Gastrocnemius medialis (tissue), 4 donors: Measurements from ENCODE around the gene ANXA8. TPM values are rescaled to one million over a fixed set of nuclear protein-coding genes. Genes with fewer than 3 reads are reported as not detected.

Experiments used
- ATAC-seq, 2 donors: fragments of 150-250 bp; one replicate each; pipeline ENCODE4 v1.9.1; 2016
- DNase-seq, 2 donors: peaks; one replicate each; pipeline ENCODE4 v3.0.0-alpha.2; 2019
- H3K27ac ChIP-seq, 4 donors: fragments of 200-600 bp; sonication (generic); 1 replicate in 1 of 4; 2 replicates in 3 of 4; pipeline ENCODE4 v1.5.1; 2016 to 2018; ENCODE audit warnings: mild to moderate bottlenecking in 2 of 4, moderate library complexity in 1 of 4
- H3K27me3 ChIP-seq, 3 donors: fragments of 200-600 bp; sonication (generic) in 2 of 3; 1 replicate in 1 of 3; 2 replicates in 2 of 3; pipeline versions ENCODE4 v1.5.1 to v1.6.0; 2016 to 2019; ENCODE audit warnings: mild to moderate bottlenecking in 1 of 3, moderate library complexity in 1 of 3
- H3K36me3 ChIP-seq, 2 donors: fragments of 200-600 bp; sonication (generic) in 1 of 2; one replicate each; pipeline ENCODE4 v1.5.1; 2017 to 2018
- H3K4me1 ChIP-seq, 2 donors: fragments of 200-600 bp; sonication (generic) in 1 of 2; one replicate each; pipeline ENCODE4 v1.5.1; 2016 to 2017; ENCODE audit warnings: mild to moderate bottlenecking in 2 of 2
- H3K4me3 ChIP-seq, 4 donors: fragments of 200-600 bp; sonication (generic) in 3 of 4; 1 replicate in 1 of 4; 2 replicates in 3 of 4; pipeline ENCODE4 v1.5.1; 2016 to 2019; ENCODE audit warnings: mild to moderate bottlenecking in 2 of 4
- H3K9me3 ChIP-seq, 3 donors: fragments of 200-600 bp; sonication (generic) in 2 of 3; 1 replicate in 1 of 3; 2 replicates in 2 of 3; pipeline ENCODE4 v1.5.1; 2016 to 2019
- POLR2A ChIP-seq, 2 donors: fragments of 450-650 bp; IDR thresholded peaks; one replicate each; pipeline ENCODE4 v1.6.1; 2017; ENCODE audit warnings: antibody characterized with exemption in 2 of 2, mild to moderate bottlenecking in 2 of 2, moderate library complexity in 2 of 2
- in situ Hi-C, 4 donors: fragments of 200-750 bp; cut with MboI; loops; one replicate each; pipeline versions ENCODE4 v1.15.0 to v1.8.0; 2017; ENCODE audit warnings: low sequenced_read_pairs in 4 of 4
- intact Hi-C: fragments of 100-400 bp; cut with DNase I; formaldehyde crosslinking; loops from one replicate; pipeline ENCODE4 v1.15.1; 2023; ENCODE audit warnings: low total_unique reads
- total RNA-seq, 4 donors: library from RNA; depleted of rRNA; stranded (reverse); fragments of >200 nt; gene quantifications; one replicate each; pipeline versions ENCODE4 v1.1.0 to v1.2.3, GENCODE V29; 2016
- TF ChIP-seq, protein P1 (sequence below), 5 experiments: fragments of 450-650 bp in 3 of 5; fragments of 200-600 bp in 2 of 5; sonication (generic) in 2 of 5; IDR thresholded peaks in 4 of 5; conservative IDR thresholded peaks in 1 of 5; 1 replicate in 4 of 5; 2 replicates in 1 of 5; pipeline ENCODE4 v1.5.1; 2016 to 2019; ENCODE audit warnings: antibody characterized with exemption in 5 of 5, mild to moderate bottlenecking in 3 of 5, moderate library complexity in 3 of 5

The ANXA8 gene
- total RNA-seq, 4 donors from 2014 or later = 0.24 TPM; not detected in 3

DNA sequence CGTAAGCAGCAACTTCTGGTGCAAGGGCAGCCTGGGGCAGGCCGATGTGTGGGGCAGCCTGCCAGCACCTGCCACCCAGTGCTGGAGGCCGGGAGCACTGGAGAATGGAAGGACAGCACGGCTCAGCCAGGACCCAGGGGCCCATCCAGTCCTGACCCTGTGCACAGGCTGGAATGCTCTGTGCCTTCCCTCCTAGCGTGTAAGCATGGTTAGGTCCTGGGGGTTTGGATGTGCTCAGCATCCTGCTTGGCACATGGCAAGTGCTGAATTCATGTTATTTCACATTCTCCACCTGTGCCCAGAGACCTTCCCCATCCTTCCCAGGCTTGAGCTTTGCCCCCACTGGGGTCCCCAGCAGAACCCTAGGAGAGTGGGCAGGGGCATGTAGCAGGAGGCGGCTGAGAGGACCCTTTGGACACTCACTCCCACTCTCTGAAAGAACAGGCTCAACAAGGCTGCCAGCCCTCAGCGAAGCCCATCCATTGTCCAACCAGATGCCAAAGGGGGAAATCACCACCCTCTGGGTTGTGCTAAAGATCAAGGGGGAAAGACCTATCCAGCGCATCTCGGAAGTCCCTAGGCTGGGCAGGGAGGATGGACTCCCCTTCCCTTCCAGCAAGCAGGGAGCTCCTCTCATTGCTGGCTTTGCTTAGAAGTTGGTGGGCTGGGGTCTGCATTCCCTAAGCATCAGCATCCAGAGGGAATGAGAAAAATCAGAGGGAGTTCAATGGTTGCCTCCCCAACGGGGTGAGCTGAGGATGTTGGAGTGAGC, 29.7 kb downstream of the ANXA8 start:
- in situ Hi-C loops = no loop called here
- H3K36me3 ChIP-seq = no peaks in the 10 kb centered on the region
- intact Hi-C loops = no loop called here
- DNase-seq = no peak
- H3K9me3 ChIP-seq = no peaks in the 10 kb centered on the region
- no peaks in the 10 kb centered on the region for H3K4me1 ChIP-seq
- no peak for TF ChIP-seq POLR2A (IDR thresholded peaks at IDR 0.05)
- TF ChIP-seq, protein P1, sequence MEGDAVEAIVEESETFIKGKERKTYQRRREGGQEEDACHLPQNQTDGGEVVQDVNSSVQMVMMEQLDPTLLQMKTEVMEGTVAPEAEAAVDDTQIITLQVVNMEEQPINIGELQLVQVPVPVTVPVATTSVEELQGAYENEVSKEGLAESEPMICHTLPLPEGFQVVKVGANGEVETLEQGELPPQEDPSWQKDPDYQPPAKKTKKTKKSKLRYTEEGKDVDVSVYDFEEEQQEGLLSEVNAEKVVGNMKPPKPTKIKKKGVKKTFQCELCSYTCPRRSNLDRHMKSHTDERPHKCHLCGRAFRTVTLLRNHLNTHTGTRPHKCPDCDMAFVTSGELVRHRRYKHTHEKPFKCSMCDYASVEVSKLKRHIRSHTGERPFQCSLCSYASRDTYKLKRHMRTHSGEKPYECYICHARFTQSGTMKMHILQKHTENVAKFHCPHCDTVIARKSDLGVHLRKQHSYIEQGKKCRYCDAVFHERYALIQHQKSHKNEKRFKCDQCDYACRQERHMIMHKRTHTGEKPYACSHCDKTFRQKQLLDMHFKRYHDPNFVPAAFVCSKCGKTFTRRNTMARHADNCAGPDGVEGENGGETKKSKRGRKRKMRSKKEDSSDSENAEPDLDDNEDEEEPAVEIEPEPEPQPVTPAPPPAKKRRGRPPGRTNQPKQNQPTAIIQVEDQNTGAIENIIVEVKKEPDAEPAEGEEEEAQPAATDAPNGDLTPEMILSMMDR (IDR thresholded peaks at IDR 0.05 in 4 of 5, conservative IDR thresholded peaks at IDR 0.05 in 1 of 5) = no peak
- H3K27ac ChIP-seq = no peak overlapping the region
- no peak for ATAC-seq
- no peaks in the 10 kb centered on the region for H3K27me3 ChIP-seq
- H3K4me3 ChIP-seq = no peak overlapping the region

DNA sequence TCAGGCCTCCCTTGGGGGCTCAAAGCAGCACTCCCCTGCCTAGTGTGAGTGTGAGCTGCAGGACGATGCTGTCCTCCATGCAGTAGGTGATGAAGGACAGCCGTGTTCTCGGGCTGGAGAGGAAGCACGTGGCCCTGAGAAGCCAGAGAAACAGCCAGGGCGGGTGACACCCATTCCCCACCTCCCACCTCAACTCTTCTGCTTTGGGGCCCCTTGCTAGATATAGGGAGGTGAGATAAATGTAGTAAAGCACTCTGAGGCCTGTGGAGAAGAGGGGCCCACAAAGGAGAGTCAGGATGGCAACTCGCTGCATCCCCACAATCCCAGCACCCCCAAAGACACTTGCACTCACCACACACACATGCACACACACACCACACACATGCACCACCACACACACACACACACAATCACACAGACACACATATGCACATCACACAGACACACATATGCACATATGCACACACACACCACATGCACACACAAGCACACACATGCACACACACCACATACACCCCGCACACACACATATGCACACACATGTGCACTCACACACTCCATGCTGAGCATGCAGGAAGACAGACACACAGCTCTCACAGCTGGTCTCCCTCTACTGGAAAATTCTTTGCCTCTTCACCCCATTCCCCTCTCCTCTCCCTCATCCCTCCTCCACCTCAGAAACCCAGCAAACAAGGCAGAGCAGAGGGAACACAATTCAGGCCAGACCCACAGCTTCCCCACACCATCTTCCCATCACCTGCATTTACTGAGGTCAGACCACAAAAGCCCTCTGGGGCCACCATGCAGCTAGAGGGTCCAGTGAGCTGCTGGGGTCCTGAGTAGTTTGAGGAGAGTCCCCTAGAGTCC, 30.5 kb downstream of the ANXA8 start:
- H3K4me1 ChIP-seq = no peaks in the 10 kb centered on the region
- no peak overlapping the region for H3K4me3 ChIP-seq
- in situ Hi-C loops = no loop called here
- TF ChIP-seq, protein P1 (IDR thresholded peaks at IDR 0.05 in 4 of 5, conservative IDR thresholded peaks at IDR 0.05 in 1 of 5) = no peak
- no peak for TF ChIP-seq POLR2A (IDR thresholded peaks at IDR 0.05)
- ATAC-seq (no peak), DNase-seq (no peak)
- H3K36me3 ChIP-seq = no peaks in the 10 kb centered on the region
- no peaks in the 10 kb centered on the region for H3K27me3 ChIP-seq
- intact Hi-C loops = no loop called here
- no peak overlapping the region for H3K27ac ChIP-seq
- no peaks in the 10 kb centered on the region for H3K9me3 ChIP-seq

- no peak overlapping the region for H3K27ac ChIP-seq
- H3K9me3 ChIP-seq = no peaks in the 10 kb centered on the region
- no peaks in the 10 kb centered on the region for H3K27me3 ChIP-seq
- no peak overlapping the region for H3K4me3 ChIP-seq
- no peaks in the 10 kb centered on the region for H3K36me3 ChIP-seq
- intact Hi-C loops (no loop called here), in situ Hi-C loops (no loop called here)
- TF ChIP-seq, protein P1 (IDR thresholded peaks at IDR 0.05 in 4 of 5, conservative IDR thresholded peaks at IDR 0.05 in 1 of 5) = no peak
- no peak for TF ChIP-seq POLR2A (IDR thresholded peaks at IDR 0.05)
- DNase-seq (no peak), ATAC-seq (no peak)
- H3K4me1 ChIP-seq = no peaks in the 10 kb centered on the region
Observed at GRCh38 chr10:47452495-47453140, 31.3 kb downstream of the ANXA8 start.

GRCh38 chr10:47451998-47452494, 31.9 kb downstream of the ANXA8 start:
- in situ Hi-C loops = no loop called here
- ATAC-seq (no peak), DNase-seq (no peak)
- H3K36me3 ChIP-seq = no peaks in the 10 kb centered on the region
- H3K4me1 ChIP-seq = no peaks in the 10 kb centered on the region
- H3K9me3 ChIP-seq = no peaks in the 10 kb centered on the region
- no peak overlapping the region for H3K4me3 ChIP-seq
- TF ChIP-seq, protein P1 (IDR thresholded peaks at IDR 0.05 in 4 of 5, conservative IDR thresholded peaks at IDR 0.05 in 1 of 5) = no peak
- TF ChIP-seq POLR2A (IDR thresholded peaks at IDR 0.05) = no peak
- intact Hi-C loops = no loop called here
- H3K27ac ChIP-seq = no peak overlapping the region
- no peaks in the 10 kb centered on the region for H3K27me3 ChIP-seq
